SK-N-SH (cell line): ENCODE results near the gene PACSIN2. TPM values are rescaled to one million over a fixed set of nuclear protein-coding genes. Genes with fewer than 3 reads are reported as not detected.

Source experiments
- CTCF ChIA-PET: fragments of 300-600, 350-600 bp; formaldehyde crosslinking; extraction: SDS; loops from one replicate; lab custom pipeline; 2021; lab: Yijun Ruan, JAX
- POLR2A ChIA-PET: fragments of 350-600 bp; sonication (Branson Sonifier 250); formaldehyde crosslinking; extraction: SDS; loops from one replicate; lab custom pipeline; 2020; ENCODE audit warnings: antibody characterized with exemption, inconsistent platforms; lab: Yijun Ruan, JAX
- DNase-seq: peaks from one replicate; pipeline ENCODE4 v3.0.0; 2012
- H2AFZ ChIP-seq: fragments of 200-600 bp; sonication (generic); 2 replicates; pipeline ENCODE4 v1.8.1; 2016; ENCODE audit warnings: antibody characterized with exemption, mild to moderate bottlenecking, low read depth
- H3F3A ChIP-seq: fragments of 200-600 bp; sonication (generic); replicated peaks from 2 replicates; pipeline ENCODE3; 2016; ENCODE audit warnings: antibody characterized with exemption, mild to moderate bottlenecking; ENCODE audit not compliant: insufficient read depth
- H3K27ac ChIP-seq, 2 experiments: fragments of 200-500 bp in 1 of 2; fragments of 200-600 bp in 1 of 2; sonication (Bioruptor generic) in 1 of 2; sonication (generic), shearing (Covaris generic) in 1 of 2; 2 replicates each; pipeline versions ENCODE4 v1.5.1 to v1.6.1; 2014 to 2016; ENCODE audit warnings: low read depth in 2 of 2, inconsistent platforms in 1 of 2, low read length in 1 of 2, mild to moderate bottlenecking in 1 of 2, mixed read lengths in 1 of 2
- H3K27me3 ChIP-seq: fragments of 200-600 bp; sonication (generic), shearing (Covaris generic); 2 replicates; pipeline ENCODE4 v1.6.1; 2016; ENCODE audit warnings: mixed run types; ENCODE audit not compliant: insufficient read depth
- H3K36me3 ChIP-seq, 2 experiments: fragments of 200-500 bp in 1 of 2; fragments of 200-600 bp in 1 of 2; sonication (Bioruptor generic) in 1 of 2; sonication (generic) in 1 of 2; replicated peaks in 1 of 2; 2 replicates each; pipeline versions ENCODE3 to v1.5.1; 2014 to 2016; ENCODE audit warnings: low read length in 1 of 2, mild to moderate bottlenecking in 1 of 2; ENCODE audit not compliant: insufficient read depth in 2 of 2, control insufficient read depth in 1 of 2
- H3K4me1 ChIP-seq, 2 experiments: fragments of 200-500 bp in 1 of 2; fragments of 200-600 bp in 1 of 2; sonication (Bioruptor generic) in 1 of 2; sonication (generic), shearing (Covaris generic) in 1 of 2; 2 replicates each; pipeline versions ENCODE4 v1.5.1 to v1.6.1; 2014 to 2016; ENCODE audit warnings: low read depth in 1 of 2, low read length in 1 of 2, mixed run types in 1 of 2; ENCODE audit not compliant: insufficient read depth in 2 of 2, control insufficient read depth in 1 of 2
- H3K4me2 ChIP-seq: fragments of 200-600 bp; sonication (generic), shearing (Covaris generic); 2 replicates; pipeline ENCODE4 v1.6.1; 2017; ENCODE audit warnings: mixed run types
- H3K4me3 ChIP-seq, 2 experiments: fragments of 200-500 bp in 1 of 2; fragments of 200-600 bp in 1 of 2; sonication (Bioruptor generic) in 1 of 2; sonication (generic), shearing (Covaris generic) in 1 of 2; 2 replicates each; pipeline versions ENCODE4 v1.5.1 to v1.8.1; 2014 to 2016; ENCODE audit warnings: low read depth in 2 of 2, inconsistent platforms in 1 of 2, low read length in 1 of 2, mild to moderate bottlenecking in 1 of 2, mixed read lengths in 1 of 2, moderate library complexity in 1 of 2
- H3K79me2 ChIP-seq: fragments of 200-600 bp; sonication (generic); 2 replicates; pipeline ENCODE4 v1.8.1; 2017; ENCODE audit warnings: mild to moderate bottlenecking; ENCODE audit not compliant: insufficient read depth
- H3K9ac ChIP-seq: fragments of 200-600 bp; sonication (generic); 2 replicates; pipeline ENCODE4 v1.6.1; 2017; ENCODE audit warnings: mixed run types
- H3K9me2 ChIP-seq: fragments of 200-600 bp; sonication (generic); 2 replicates; pipeline ENCODE4 v1.6.1; 2017; ENCODE audit warnings: mixed run types
- H3K9me3 ChIP-seq: fragments of 200-600 bp; sonication (generic); 2 replicates; pipeline ENCODE4 v1.6.1; 2017; ENCODE audit warnings: mixed run types, mild to moderate bottlenecking, moderate library complexity
- H4K20me1 ChIP-seq: fragments of 200-600 bp; sonication (generic); 2 replicates; pipeline ENCODE4 v1.6.1; 2017; ENCODE audit warnings: mild to moderate bottlenecking, mixed run types; ENCODE audit not compliant: insufficient read depth
- ELF1 ChIP-seq: IDR thresholded peaks from 2 replicates; pipeline ENCODE4 v1.4.0; 2012
- EP300 ChIP-seq, 2 experiments: IDR thresholded peaks; 2 replicates each; pipeline versions ENCODE4 v1.4.0 to v1.6.1; 2012; ENCODE audit warnings: borderline replicate concordance in 1 of 2, low read depth in 1 of 2, low read length in 1 of 2
- FOSL2 ChIP-seq: IDR thresholded peaks from 2 replicates; pipeline ENCODE4 v1.4.0; 2012; ENCODE audit warnings: low read depth, mild to moderate bottlenecking, moderate library complexity, borderline replicate concordance
- FOXM1 ChIP-seq: IDR thresholded peaks from 2 replicates; pipeline ENCODE4 v1.4.0; 2012; ENCODE audit warnings: low read depth, mild to moderate bottlenecking
- GABPA ChIP-seq: IDR thresholded peaks from 2 replicates; pipeline ENCODE4 v1.4.0; 2012; ENCODE audit warnings: low read depth, mild to moderate bottlenecking
- GATA2 ChIP-seq: sonication (generic); formaldehyde crosslinking; IDR thresholded peaks from 2 replicates; pipeline ENCODE4 v1.5.0; 2020; ENCODE audit warnings: mild to moderate bottlenecking, missing genetic modification reagents
- JUND ChIP-seq: IDR thresholded peaks from 2 replicates; pipeline ENCODE4 v1.4.0; 2012
- MEF2A ChIP-seq: IDR thresholded peaks from 2 replicates; pipeline ENCODE4 v1.4.0; 2012; ENCODE audit warnings: low read depth, borderline replicate concordance
- NFIC ChIP-seq: IDR thresholded peaks from 2 replicates; pipeline ENCODE4 v1.4.0; 2012; ENCODE audit warnings: borderline replicate concordance
- RCOR1 ChIP-seq: fragments of 150-350 bp; IDR thresholded peaks from 2 replicates; pipeline ENCODE4 v1.6.1; 2017; ENCODE audit warnings: antibody characterized with exemption, low read length
- RFX5 ChIP-seq: IDR thresholded peaks from 2 replicates; pipeline ENCODE4 v1.6.1; 2012; ENCODE audit warnings: mild to moderate bottlenecking, improper control_type of control experiment, low read length
- SIN3A ChIP-seq: IDR thresholded peaks from 2 replicates; pipeline ENCODE4 v1.6.1; 2012; ENCODE audit warnings: low read depth, mild to moderate bottlenecking, low read length, moderate library complexity, borderline replicate concordance
- TAF1 ChIP-seq: IDR thresholded peaks from 2 replicates; pipeline ENCODE4 v1.6.1; 2012; ENCODE audit warnings: low read depth, mild to moderate bottlenecking, low read length, moderate library complexity, borderline replicate concordance
- TCF12 ChIP-seq: IDR thresholded peaks from 2 replicates; pipeline ENCODE4 v1.4.0; 2012
- USF2 ChIP-seq: fragments of 150-350 bp; IDR thresholded peaks from 2 replicates; pipeline ENCODE4 v1.6.1; 2017; ENCODE audit warnings: antibody characterized with exemption, low read length, low read depth, borderline replicate concordance
- YY1 ChIP-seq: IDR thresholded peaks from 2 replicates; pipeline ENCODE4 v1.4.0; 2012; ENCODE audit warnings: low read depth, mild to moderate bottlenecking
- WGBS: methylation state at CpG from one replicate; pipeline ENCODE4 v1.1.6; 2017; ENCODE audit warnings: low lambda C conversion rate; 5-methylcytosine and 5-hydroxymethylcytosine counted together
- polyA plus RNA-seq, 3 experiments: library from polyadenylated mRNA; depleted of rRNA; stranded (reverse); fragments of >200 nt; gene quantifications; 2 replicates each; pipeline ENCODE4 v1.2.3, GENCODE V29; 2012
- TF ChIP-seq, protein P1 (sequence below): IDR thresholded peaks from 2 replicates; pipeline ENCODE4; 2012
- TF ChIP-seq, protein P2 (sequence below): IDR thresholded peaks from 2 replicates; pipeline ENCODE4 v1.6.1; 2012; ENCODE audit warnings: mild to moderate bottlenecking, low read depth, low read length, moderate library complexity
- TF ChIP-seq, protein P3 (sequence below): IDR thresholded peaks from 2 replicates; pipeline ENCODE4 v1.4.0; 2012; ENCODE audit warnings: low read depth
- TF ChIP-seq, protein P4 (sequence below): fragments of 200-600 bp; sonication (generic); IDR thresholded peaks from 2 replicates; pipeline ENCODE4 v1.6.1; 2017; ENCODE audit warnings: antibody characterized with exemption, mild to moderate bottlenecking, moderate library complexity

PACSIN2 gene
- polyA plus RNA-seq, 1 of the 3 experiments (the other 2 are of a cell fraction): 60.5 TPM

GRCh38 chr22:42860968-42861367 lies 154.0 kb downstream of the PACSIN2 start:
- H3K4me2 ChIP-seq: no peak overlapping the region
- no peak for TF ChIP-seq SIN3A
- TF ChIP-seq YY1: no peak
- no peak for TF ChIP-seq TAF1
- TF ChIP-seq RFX5: no peak
- no peak for TF ChIP-seq FOSL2
- TF ChIP-seq MEF2A: no peak
- TF ChIP-seq, protein P1, sequence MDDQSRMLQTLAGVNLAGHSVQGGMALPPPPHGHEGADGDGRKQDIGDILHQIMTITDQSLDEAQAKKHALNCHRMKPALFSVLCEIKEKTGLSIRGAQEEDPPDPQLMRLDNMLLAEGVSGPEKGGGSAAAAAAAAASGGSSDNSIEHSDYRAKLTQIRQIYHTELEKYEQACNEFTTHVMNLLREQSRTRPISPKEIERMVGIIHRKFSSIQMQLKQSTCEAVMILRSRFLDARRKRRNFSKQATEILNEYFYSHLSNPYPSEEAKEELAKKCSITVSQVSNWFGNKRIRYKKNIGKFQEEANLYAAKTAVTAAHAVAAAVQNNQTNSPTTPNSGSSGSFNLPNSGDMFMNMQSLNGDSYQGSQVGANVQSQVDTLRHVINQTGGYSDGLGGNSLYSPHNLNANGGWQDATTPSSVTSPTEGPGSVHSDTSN: no peak
- TF ChIP-seq NFIC: no peak
- TF ChIP-seq, protein P2, sequence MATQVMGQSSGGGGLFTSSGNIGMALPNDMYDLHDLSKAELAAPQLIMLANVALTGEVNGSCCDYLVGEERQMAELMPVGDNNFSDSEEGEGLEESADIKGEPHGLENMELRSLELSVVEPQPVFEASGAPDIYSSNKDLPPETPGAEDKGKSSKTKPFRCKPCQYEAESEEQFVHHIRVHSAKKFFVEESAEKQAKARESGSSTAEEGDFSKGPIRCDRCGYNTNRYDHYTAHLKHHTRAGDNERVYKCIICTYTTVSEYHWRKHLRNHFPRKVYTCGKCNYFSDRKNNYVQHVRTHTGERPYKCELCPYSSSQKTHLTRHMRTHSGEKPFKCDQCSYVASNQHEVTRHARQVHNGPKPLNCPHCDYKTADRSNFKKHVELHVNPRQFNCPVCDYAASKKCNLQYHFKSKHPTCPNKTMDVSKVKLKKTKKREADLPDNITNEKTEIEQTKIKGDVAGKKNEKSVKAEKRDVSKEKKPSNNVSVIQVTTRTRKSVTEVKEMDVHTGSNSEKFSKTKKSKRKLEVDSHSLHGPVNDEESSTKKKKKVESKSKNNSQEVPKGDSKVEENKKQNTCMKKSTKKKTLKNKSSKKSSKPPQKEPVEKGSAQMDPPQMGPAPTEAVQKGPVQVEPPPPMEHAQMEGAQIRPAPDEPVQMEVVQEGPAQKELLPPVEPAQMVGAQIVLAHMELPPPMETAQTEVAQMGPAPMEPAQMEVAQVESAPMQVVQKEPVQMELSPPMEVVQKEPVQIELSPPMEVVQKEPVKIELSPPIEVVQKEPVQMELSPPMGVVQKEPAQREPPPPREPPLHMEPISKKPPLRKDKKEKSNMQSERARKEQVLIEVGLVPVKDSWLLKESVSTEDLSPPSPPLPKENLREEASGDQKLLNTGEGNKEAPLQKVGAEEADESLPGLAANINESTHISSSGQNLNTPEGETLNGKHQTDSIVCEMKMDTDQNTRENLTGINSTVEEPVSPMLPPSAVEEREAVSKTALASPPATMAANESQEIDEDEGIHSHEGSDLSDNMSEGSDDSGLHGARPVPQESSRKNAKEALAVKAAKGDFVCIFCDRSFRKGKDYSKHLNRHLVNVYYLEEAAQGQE: no peak
- TF ChIP-seq, protein P3, sequence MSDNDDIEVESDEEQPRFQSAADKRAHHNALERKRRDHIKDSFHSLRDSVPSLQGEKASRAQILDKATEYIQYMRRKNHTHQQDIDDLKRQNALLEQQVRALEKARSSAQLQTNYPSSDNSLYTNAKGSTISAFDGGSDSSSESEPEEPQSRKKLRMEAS: no peak
- TF ChIP-seq ELF1: no peak
- TF ChIP-seq JUND: no peak
- no peak for TF ChIP-seq TCF12
- TF ChIP-seq RCOR1: no peak
- TF ChIP-seq, protein P4, sequence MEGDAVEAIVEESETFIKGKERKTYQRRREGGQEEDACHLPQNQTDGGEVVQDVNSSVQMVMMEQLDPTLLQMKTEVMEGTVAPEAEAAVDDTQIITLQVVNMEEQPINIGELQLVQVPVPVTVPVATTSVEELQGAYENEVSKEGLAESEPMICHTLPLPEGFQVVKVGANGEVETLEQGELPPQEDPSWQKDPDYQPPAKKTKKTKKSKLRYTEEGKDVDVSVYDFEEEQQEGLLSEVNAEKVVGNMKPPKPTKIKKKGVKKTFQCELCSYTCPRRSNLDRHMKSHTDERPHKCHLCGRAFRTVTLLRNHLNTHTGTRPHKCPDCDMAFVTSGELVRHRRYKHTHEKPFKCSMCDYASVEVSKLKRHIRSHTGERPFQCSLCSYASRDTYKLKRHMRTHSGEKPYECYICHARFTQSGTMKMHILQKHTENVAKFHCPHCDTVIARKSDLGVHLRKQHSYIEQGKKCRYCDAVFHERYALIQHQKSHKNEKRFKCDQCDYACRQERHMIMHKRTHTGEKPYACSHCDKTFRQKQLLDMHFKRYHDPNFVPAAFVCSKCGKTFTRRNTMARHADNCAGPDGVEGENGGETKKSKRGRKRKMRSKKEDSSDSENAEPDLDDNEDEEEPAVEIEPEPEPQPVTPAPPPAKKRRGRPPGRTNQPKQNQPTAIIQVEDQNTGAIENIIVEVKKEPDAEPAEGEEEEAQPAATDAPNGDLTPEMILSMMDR: no peak
- no peak for TF ChIP-seq GABPA
- no peak for TF ChIP-seq FOXM1
- no peak for TF ChIP-seq GATA2
- no peak for TF ChIP-seq USF2
- TF ChIP-seq EP300 (IDR thresholded peaks at IDR 0.05; ENCODE audit: borderline replicate concordance in 1 of 2, low read depth in 1 of 2, low read length in 1 of 2): no peak
- WGBS: 100% methylated on average over 1 of the region's 4 CpGs
- H3K9ac ChIP-seq: no peak overlapping the region
- ChIA-PET CTCF (no interaction called here), POLR2A (no interaction called here)
- no peak overlapping the region for H3K27ac ChIP-seq
- H3K9me3 ChIP-seq: no peaks in the 10 kb centered on the region
- no peak for DNase-seq
- peaks cover 8% of the 10 kb centered on the region for H3F3A ChIP-seq
- H3K36me3 ChIP-seq: no peaks in the 10 kb centered on the region
- H4K20me1 ChIP-seq: no peaks in the 10 kb centered on the region
- H3K4me3 ChIP-seq: no peak overlapping the region
- no peaks in the 10 kb centered on the region for H3K9me2 ChIP-seq
- no peaks in the 10 kb centered on the region for H3K27me3 ChIP-seq
- H2AFZ ChIP-seq: no peak overlapping the region
- peaks cover 0 to 3% of the 10 kb centered on the region in 2 experiments; a peak in 1 of 4 replicates for H3K4me1 ChIP-seq
- peaks cover 6% of the 10 kb centered on the region for H3K79me2 ChIP-seq
